Lung microvascular endothelial cell (primary cell): ENCODE measurements around the gene L3HYPDH. TPM values are rescaled to one million over a fixed set of nuclear protein-coding genes. Genes with fewer than 3 reads are reported as not detected.

ENCODE experiments used
- DNase-seq, 2 donors: peaks; one replicate each; pipeline versions ENCODE4 v3.0.0 to v3.0.0-alpha.2; 2010; ENCODE audit warnings: low read depth in 2 of 2
- total RNA-seq: library from RNA; depleted of rRNA; stranded (reverse); fragments of >200 nt; gene quantifications from 2 replicates; pipeline ENCODE4 v1.2.1, GENCODE V29; 2014

The L3HYPDH gene
- 11.8 and 15.1 TPM in 2 replicates for total RNA-seq

DNA sequence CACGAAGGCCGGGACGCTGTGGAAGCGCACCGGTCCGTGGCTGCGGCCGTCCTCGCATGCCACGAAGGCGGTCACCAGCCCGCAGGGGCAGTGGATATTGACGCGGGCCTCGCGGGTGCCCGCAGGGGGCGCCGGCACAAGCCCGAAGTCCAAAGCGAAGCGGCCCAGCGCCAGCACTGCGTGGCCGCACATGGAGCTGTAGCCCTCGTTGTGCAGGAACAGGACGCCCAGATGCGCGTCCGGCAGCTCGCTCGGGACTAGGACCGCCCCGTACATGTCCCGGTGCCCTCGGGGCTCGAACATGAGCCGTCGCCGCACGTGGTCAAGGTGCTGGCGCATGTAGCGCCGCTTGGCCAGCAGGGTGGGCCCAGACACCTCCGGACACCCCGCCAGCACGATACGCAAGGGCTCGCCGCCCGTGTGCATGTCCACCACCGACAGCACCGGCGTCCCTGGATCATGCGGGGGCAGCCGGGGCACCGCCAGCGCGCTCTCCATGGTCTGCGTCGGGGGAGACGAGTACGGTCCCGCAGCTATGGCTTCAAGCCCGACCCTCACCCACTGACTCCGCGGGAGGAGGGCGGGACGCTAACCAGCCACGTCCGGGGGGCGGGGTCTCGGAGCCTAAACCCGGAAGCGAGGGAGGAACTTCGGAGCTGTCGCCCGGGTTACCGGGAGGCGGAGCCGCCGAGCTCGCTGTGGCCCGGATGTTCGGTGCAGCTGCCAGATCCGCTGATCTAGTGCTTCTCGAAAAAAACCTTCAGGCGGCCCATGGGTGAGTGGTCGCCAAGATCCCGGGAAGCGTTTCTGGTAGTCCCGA, at the start of gene L3HYPDH, which contains the start of gene JKAMP:
Gene L3HYPDH (minus strand): TSS at position 590 of the 820 bp plus-strand sequence. CDS start 92 bp downstream, at position 498.
Gene JKAMP (plus strand): TSS at position 699 of the 820 bp plus-strand sequence. CDS start 73 bp downstream, at position 772.
- DNase-seq: peak; percentile 96 to 97

GRCh38 chr14:59532419-59532818, 48.2 kb upstream of the L3HYPDH start:
- DNase-seq: no peak

GRCh38 chr14:59530349-59530748, 46.1 kb upstream of the L3HYPDH start:
- no peak for DNase-seq

- no peak for DNase-seq
Measured at GRCh38 chr14:59529189-59529588, 45.0 kb upstream of the L3HYPDH start.

GRCh38 chr14:59520224-59520623, 36.0 kb upstream of the L3HYPDH start:
- no peak for DNase-seq

DNA sequence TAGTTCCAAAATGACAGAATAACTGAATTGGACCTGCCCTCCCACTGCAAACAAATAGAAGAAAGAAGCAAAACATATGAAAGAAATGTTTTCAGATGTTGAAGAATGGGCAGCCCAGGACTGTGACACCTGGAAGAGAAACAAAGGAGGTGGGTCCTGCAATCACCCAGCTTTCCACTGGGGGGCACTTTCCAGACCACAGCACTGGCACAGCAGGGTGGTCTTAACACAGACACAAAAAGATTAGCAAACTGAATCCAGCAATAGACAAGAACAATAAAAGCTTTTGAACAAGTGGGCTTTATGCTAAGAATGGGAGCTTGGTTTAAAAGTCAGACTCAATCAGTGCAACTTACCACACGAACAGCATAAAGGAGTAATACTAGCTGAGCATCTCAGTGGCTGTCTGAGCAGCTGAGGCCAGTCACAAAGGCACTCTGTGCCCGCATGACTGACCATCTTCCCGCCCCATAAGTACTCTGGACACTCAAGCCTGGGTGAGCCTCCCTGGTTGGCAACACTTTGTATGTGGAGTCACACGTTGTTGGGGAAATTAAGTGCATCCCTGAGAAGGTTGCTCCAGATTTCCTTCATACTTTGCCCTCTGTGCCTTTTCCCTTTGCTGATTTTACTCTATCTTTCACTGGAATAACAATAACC, 27.8 kb upstream of the L3HYPDH start:
- peak in 1 of 2 donors; percentile 15 for DNase-seq

- DNase-seq: no peak
Measured at GRCh38 chr14:59510966-59511365, 26.8 kb upstream of the L3HYPDH start.

DNA sequence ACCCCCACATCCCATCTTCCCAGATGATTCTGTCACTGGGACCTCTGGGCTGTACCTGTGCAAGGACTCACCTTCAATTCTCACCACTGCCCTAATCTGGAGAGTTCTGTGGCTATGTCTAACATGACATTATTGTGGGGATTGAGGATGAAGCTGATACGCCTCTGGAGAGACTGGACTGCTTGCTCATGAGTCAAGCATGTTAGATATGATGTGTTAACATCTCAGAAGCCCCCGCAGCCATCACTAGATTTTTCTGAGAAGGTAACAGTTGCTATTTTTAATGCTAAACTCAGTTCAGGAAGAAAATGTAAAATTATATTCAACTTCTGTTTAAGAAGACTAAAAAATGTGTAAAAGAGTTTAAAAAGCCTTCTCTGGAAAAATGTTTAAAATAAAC, 25.8 kb upstream of the L3HYPDH start:
- DNase-seq: no peak

- DNase-seq: no peak
Measured at GRCh38 chr14:59509101-59509500, 24.9 kb upstream of the L3HYPDH start.

- no peak for DNase-seq
Measured at GRCh38 chr14:59507752-59508103, 23.5 kb upstream of the L3HYPDH start.

DNA sequence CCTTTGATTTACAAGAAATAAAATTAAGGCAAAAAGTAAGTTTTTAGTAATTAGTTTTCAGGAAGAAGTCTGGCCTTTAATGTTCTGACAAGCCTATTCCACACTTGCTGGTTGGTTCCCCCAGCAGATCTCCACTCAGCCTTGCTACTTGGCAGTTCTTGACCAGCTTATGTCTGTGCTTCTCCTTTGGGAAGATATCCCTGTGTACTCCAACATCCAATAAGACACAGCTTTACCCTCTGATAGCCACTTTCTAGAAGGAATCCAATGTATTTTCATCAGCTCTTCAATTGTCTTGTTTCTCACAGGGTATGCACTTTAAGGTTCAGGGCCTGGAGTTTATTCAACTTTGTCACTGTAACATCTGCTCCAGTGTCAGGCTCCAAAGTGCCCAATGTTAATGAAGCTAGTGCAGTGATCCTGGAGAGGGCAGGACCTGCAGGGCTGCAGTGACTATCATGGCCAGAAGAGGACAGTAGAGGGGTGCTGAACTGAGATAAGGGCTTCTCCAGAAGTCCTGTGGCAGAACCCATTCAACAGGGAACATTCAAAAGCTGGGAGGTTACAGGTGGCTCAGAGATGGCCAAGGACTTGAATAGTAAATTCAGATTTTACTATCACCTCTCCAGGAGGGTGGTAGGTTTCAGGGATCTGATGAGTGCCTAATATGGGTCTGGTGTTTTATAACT, 23.0 kb upstream of the L3HYPDH start:
- DNase-seq: peak; percentile 51 to 53

- DNase-seq: no peak
Measured at GRCh38 chr14:59503256-59503655, 19.0 kb upstream of the L3HYPDH start.

DNA sequence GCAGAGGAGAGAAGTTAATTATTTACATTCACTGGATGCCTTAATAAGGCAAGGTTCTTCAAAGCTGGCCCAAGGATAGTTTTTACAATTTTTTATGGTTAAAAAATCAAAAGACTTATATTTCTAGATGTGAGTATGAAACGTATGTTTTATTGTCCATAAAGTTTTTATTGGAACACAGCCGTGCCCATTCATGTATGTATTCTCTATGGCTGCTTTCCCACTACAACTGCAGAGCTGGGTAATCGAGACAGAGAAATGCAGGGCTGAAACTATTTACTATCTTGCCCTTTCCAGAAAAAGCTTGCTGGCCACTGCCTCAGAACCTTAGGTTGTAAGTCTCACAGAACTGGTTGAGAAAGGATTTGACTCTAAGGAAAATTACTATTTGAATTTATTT, 16.5 kb upstream of the L3HYPDH start:
- no peak for DNase-seq

DNA sequence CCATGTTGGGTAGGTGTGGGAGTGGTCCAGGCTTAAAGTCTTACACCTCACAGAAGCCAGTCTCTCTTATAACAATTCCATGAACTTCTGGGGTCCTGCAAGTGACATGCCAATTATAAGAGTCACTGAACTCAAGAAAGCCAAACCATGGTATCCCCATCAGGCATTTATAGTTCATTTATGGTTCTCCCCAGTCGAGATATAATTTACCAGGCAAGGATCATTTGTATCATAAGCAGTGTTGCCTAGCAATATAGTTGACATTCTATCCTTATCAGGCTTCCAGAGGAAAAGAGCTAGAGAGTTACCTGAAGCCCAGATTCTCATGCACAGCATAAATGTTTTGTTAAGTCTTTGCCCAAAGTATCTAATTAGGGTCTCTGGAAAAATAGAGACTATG, 8.2 kb upstream of the L3HYPDH start:
- no peak for DNase-seq

- peak in 1 of 2 donors; percentile 19 for DNase-seq
Measured at GRCh38 chr14:59490756-59491155, 6.5 kb upstream of the L3HYPDH start.

DNA sequence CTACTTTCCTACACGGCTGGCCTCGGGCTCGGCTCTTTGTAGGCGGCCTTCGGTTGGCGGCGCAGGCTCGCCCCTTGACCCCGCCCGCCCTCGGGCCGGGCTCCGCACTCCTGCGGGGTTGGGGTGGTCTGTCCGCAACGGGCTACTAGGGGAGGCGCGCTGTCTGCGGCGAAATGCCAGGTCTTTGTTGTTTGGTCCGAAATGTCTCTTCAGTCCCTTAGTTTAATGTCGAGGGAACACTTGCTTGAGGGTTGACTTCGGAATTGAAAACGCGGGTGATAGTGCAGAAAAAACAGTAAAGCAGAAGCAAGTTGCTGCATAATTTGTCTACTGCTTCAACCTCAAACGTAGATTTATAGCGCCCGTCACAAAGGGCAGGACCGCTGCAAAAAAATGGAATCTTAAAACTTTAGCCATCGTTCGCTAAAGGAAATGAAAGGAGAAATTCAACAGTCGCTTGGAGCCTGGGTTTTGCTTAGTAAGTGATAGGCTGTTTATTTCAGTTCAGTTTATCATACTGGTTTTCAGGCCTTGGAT, 499 bp upstream of the L3HYPDH start:
- DNase-seq: peak in 1 of 2 donors; percentile 33

- peak in 1 of 2 donors; percentile 55 for DNase-seq
Measured at GRCh38 chr14:59483363-59483762, 845 bp downstream of the L3HYPDH start.

- DNase-seq: peak; percentile 42 to 78
Measured at GRCh38 chr14:59482541-59483331, 1.5 kb downstream of the L3HYPDH start.

- peak in 1 of 2 donors; percentile 47 for DNase-seq
Measured at GRCh38 chr14:59481871-59482540, 2.2 kb downstream of the L3HYPDH start.

DNA sequence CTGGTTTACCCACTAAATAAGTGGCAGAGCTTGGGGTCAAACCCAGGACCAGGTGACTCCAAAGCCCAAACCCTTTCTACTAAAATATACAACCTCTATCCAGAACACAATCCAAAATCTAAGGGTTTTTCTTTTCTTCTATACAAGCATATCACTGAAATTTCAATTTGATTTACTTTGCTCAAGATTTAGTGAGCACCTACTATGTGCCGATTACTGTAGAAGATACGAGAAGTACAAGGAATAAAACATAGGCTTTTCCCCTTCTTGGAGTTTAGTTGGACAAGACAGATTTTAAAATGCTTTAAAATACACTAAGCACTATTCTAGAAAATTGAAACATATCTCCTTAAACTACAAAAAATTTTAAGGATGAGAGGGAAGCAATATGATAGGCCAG, 2.8 kb downstream of the L3HYPDH start:
- no peak for DNase-seq
